ENCODE measurements around the gene CCDC43.
"Not testable (repeated sequence)": the region's sequence is repeated elsewhere in the genome, so short reads cannot be mapped to it uniquely, and the experiment has no call there.

CCDC43 gene

GRCh38 chr17:44689477-44690217 is at the start of gene CCDC43:
Gene CCDC43, minus strand, starts transcription at chr17:44689776. Its CDS starts 23 bp downstream, at chr17:44689753.
- DNase-seq: peak; percentile 85

GRCh38 chr17:44738214-44738906 is 48.8 kb upstream of the CCDC43 start:
- DNase-seq: no peak

DNA sequence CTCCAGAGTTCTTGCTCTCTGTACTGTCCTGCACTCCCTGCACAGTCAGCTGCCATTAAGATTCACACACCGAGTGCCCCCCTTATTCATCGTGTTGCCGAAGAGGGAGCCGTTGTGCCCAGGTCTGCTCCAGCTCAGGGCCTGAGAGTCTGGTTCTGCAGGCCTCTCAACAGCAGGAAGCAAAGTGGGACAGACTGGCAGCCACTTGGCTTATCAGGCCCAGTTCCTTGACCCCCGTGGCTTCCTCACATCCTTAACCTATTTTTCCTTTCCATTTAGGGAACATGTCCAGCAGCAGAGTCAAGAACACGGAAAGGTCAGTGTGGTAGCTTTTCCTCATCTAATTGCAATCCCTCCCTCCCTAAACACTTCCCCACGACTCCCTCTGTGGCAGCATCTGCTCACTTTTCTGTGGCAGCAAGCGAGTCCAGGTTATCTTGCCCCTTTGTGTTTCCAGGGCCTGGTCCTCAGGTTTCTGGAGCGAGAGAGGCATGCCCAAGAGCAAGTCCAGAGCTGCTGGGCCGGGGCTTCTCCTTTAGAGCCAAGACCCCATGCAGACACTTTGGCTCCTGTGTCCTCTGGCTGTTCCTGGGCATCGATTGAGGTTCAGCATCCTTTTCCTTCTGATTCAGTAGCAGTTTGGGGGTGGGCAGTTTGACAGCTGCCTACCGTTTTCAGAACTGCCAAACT is 47.1 kb upstream of the CCDC43 start:
- no peak for DNase-seq

GRCh38 chr17:44734272-44734671 is 44.7 kb upstream of the CCDC43 start:
- DNase-seq: no peak

DNA sequence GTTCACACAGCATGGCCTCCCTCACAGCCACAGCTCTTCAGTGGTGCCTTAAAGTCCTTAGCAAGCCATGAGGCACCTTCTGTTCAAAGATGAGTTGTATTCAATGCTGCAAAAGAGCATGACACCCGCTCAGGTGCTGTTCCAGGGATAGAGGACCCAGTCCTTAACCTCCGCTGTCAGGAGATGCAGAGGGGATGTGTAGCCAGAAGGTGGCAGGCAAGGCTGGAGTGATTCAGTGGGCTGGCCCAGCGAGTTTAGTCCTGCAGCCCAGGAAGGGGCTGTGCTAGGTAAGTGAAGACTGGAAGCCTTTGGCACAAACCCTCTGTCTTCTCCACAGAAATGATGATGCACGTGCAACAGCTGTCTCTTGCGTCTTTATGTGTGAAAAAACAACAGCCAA is 44.2 kb upstream of the CCDC43 start:
- no peak for DNase-seq

DNA sequence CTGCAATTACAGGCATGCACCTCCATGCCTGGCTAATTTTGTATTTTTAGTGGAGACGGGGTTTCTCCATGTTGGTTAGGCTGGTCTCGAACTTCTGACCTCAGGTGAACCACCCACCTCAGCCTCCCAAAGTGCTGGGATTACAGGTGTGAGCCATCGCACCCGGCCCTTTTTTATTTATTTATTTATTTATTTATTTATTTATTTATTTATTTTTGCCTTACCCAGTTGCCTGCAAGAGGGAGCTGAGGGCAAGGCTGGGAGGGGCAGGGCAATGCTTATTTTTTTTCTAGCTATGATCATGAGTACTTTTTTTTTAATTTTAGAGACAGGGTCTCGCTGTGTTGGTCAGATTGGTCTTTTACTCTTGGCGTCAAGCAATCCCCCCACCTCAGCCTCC is 36.5 kb upstream of the CCDC43 start:
- DNase-seq: not testable (repeated sequence)

GRCh38 chr17:44722254-44722653 is 32.7 kb upstream of the CCDC43 start:
- DNase-seq: no peak

GRCh38 chr17:44719444-44719843 is 29.9 kb upstream of the CCDC43 start:
- DNase-seq: no peak

GRCh38 chr17:44708401-44709263 is 19.1 kb upstream of the CCDC43 start, which contains the start of gene DBF4B:
Gene DBF4B, plus strand, starts transcription at chr17:44708665. Its CDS starts 156 bp downstream, at chr17:44708821.
- DNase-seq: peak; percentile 81

DNA sequence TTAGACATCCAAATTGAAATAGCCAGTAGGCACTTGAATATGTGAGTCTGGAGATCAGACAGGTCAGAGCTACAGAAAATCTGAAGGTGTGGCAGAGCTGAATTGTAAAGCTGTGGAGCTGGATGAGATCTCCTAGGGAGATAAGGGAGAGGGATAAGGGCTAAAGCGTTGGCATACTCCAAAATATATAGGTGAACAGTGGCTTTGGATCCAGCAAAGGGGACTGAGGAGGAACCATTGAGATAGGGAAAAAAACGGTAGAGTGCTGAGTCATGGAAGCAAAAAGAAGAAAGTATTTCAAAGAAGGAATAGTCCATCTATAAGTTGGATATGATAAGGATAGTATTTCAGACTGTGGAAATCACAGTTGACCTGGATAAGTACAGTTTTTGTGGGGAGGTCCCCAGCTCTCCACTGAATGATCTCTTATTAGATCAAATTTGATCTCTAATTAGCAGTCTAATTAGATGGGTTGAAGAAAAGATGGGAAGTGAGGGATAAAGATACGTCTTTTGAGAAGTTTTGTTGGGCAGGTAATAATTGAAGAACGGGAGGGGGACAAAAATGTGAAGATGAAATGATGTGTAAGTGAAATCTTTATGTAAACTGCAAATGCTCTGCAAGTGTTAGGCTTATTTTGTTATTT is 18.3 kb upstream of the CCDC43 start:
- DNase-seq: no peak

- not testable (repeated sequence) for DNase-seq
Measured at GRCh38 chr17:44700288-44700687, 10.7 kb upstream of the CCDC43 start.

DNA sequence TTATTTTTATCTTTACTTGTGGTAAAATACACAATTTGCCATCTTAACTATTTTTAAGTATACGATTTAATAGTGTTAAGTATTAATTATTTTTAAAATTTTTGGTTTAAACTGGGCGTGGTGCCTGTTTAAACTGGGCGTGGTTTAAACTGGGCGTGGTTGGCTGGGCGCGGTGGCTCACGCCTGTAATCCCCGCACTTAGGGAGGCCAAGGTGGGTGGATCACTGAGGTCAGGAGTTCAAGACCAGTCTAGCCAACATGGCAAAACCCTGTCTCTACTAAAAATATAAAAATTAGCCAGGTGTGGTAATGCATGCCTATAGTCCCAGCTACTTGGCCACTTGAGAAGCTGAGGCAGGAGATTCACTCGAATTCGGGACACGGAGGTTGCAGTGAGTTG is 4.0 kb upstream of the CCDC43 start:
- no peak for DNase-seq

DNA sequence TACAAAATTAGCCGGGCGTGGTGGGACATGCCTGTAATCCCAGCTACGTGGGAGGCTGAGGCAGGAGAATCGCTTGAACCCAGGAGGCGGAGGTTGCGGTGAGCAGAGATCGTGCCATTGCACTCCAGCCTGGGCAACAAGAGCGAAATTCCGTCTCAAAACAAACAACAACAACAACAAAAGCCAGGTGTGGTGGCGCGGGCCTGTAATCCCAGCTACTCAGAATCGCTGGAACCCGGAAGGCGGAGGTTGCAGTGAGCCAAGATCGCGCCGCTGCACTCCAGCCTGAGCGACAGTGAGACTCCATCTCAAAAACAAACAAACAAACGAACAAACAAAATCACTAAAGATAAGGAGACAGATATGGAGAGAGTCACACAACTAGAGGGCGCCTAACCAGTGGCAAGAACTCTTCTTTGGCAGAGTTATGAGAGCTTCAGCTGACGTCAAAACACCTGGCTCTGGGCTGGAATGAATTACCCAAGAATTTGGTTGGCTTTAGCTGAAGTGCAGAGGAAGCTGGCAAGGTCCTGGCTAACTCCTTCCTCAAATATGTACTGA is 1.2 kb upstream of the CCDC43 start:
- peak; percentile 25 for DNase-seq

DNA sequence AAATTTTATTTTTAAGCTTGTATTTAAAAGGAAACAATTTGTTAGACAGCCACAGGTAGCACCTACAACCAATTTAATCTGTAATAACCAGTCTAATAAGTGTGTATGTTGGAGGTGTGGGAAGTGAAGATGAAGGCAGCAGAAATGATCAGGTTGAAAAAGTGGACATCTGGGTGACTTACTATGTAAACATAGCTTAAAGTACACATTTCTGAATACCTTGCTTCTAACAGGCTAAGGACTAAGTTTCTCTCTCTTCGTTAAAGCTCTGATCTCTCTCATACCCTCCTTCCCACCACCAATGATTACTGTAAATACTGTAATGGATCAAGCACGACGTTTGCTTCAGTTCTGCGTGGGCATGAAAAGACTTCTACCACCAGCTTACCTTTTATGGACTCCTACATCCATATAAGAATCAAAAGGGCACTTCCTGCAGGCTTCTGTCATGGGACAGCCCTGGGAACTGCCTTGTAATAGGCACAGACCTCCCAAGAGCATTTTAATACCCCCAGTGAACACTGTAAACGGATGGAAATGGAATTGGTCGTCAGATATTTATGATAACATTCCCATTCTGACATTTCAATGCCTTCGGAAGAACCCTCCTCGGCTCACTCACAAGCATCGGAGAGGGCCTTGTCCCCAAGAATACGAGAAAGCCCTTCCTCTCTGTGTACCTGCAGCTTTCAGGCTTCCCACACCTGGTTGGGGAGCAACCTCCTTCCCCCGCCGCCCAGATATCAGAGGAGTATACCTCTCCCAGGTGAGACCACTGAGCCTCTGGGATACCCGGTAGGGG is 700 bp downstream of the CCDC43 start:
- peak; percentile 11 for DNase-seq

DNA sequence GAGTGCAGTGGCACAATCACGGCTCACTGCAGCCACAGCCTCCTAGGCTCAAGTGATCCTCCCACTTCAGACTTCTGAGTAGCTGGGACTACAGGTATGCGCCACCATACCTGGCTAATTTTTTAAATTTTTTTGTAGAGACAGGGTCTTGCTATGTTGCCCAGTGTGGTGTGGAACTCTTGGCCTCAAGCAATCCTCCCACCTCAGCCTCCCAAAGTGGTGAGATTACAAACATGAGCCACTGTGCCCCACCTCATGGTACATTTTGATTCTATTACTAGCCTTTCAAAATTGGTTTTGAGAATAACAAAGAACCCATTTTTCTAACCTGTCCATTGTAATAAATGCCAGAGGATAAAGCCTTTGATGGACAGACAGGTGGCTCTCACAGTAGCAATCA is 1.4 kb downstream of the CCDC43 start:
- no peak for DNase-seq

- no peak for DNase-seq
Measured at GRCh38 chr17:44687756-44688155, 1.8 kb downstream of the CCDC43 start.

DNA sequence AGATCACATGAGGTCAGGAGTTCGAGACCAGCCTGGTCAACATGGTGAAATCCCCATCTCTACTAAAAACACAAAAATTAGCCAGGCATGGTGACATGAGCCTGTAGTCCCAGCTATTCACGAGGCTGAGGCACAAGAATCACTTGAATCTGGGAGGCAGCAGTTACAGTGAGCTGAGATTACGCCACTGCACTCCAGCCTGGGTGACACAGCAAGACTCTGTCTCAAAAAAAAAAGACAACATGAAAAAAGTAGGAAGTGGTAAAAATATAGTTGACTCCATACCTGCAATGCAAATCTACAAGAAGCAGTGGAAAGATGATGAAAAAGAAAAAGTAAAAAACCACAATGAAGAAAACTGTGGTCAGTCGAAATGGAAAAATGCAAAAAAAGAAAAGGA is 6.3 kb downstream of the CCDC43 start:
- not testable (repeated sequence) for DNase-seq

DNA sequence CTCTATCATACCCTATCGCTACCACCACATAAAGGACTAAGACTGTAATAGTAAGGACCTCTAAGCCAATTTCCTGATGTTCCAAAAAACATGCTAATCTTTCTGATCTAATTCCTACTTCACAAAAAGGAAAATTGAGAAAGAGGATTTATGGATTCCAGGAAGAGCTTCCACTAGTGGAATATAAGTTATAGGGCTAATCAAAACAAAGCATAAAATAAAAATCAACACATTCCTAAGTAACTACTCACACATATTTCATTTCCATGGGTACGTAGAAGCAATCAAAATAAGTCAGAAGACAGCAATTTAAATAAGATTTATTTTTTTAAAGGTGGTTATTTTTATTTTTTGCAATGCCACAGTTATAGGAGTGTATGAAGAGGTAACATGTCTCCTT is 12.4 kb downstream of the CCDC43 start:
- no peak for DNase-seq

GRCh38 chr17:44673893-44674292 is 15.7 kb downstream of the CCDC43 start:
- no peak for DNase-seq

GRCh38 chr17:44672479-44673093 is 17.0 kb downstream of the CCDC43 start:
- no peak for DNase-seq

- DNase-seq: no peak
Measured at GRCh38 chr17:44666006-44666405, 23.6 kb downstream of the CCDC43 start.

Measured in NCI-H774 (cell line).